ENCODE data around the gene RUFY1.
"Not testable (repeated sequence)": the region's sequence is repeated elsewhere in the genome, so short reads cannot be mapped to it uniquely, and the experiment has no call there.

Gene RUFY1

GRCh38 chr5:179542170-179542569 is 8.2 kb upstream of the RUFY1 start:
- no peak for DNase-seq (ENCODE audit: low spot score)

DNA sequence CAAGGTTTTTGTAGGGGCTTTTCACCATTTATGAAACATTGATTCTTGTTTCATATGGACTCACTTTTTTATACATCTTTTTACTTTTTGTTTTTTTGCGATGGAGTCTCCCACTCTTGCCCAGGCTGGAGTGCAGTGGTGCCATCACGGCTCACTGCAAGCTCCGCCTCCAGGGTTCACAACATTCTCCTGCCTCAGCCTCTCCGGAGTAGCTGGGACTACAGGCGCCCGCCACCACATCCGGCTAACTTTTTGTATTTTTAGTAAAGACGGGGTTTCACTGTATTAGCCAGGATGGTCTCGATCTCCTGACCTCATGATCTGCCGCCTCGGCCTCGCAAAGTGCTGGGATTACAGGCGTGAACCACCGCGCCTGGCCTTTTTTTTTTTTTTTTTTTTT is 7.1 kb upstream of the RUFY1 start:
- DNase-seq (ENCODE audit: low spot score), result not testable (repeated sequence)

GRCh38 chr5:179553006-179553405 is 2.7 kb downstream of the RUFY1 start:
- DNase-seq (ENCODE audit: low spot score), result no peak

DNA sequence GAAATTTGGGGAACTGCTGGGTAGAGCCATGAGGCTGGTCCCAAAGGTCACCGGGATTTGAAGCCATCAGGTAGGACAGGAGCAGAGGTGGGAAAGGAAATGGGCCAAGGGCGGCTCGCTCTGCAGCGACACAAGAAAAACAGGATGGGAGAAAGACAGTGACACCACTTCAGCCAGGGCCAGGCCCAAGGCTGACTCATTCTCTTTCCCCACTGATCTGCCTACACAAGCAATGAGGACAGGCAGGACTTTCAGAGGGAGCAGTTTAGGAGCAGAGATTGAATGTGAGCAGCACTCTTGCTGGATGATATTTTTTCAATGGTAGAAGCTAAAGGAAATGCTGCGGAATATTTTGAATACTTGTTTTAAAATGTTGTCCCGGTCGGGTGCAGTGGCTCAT is 3.5 kb downstream of the RUFY1 start:
- no peak for DNase-seq (ENCODE audit: low spot score)

DNA sequence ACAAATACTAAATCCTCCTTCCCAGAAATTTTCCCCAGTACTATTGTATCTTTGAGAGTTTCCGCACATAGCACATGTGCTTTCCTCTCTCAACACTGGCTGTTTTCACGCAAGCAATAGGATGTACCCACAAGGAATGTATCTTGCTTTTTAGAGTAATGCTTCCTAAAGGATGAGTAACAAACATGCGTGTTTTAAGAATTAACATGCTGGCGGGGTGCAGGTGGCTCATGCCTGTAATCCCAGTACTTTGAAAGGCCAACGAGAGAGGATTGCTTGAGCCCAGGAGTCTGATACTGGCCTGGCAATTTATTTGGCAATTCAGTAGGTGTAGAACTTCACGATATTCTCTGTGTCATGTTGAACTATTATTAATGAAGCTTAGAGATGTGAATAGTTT is 4.6 kb downstream of the RUFY1 start:
- no peak for DNase-seq (ENCODE audit: low spot score)

- DNase-seq (ENCODE audit: low spot score), result not testable (repeated sequence)
Observed at GRCh38 chr5:179558261-179558799, 8.0 kb downstream of the RUFY1 start.

DNA sequence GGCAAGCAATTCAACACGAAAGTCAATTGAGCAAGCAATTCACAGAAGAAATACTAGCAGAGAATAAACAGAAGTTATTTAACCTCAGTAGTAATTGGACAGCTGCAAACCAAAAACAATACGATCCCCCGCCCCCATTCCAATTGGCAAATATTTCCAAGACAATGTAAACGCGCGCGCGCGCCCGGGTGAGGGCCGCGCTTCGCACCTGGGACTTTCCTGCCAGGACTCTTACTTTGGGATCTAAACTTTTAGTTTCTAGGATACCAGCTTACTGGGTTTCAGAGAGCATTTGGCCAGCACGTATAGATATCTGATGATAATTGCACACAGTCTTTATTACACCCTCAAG is 8.6 kb downstream of the RUFY1 start:
- DNase-seq (ENCODE audit: low spot score), result no peak

- peak; percentile 94 for DNase-seq (ENCODE audit: low spot score)
Observed at GRCh38 chr5:179559284-179560252, 9.2 kb downstream of the RUFY1 start.

- no peak for DNase-seq (ENCODE audit: low spot score)
Observed at GRCh38 chr5:179564526-179564925, 14.2 kb downstream of the RUFY1 start.

DNA sequence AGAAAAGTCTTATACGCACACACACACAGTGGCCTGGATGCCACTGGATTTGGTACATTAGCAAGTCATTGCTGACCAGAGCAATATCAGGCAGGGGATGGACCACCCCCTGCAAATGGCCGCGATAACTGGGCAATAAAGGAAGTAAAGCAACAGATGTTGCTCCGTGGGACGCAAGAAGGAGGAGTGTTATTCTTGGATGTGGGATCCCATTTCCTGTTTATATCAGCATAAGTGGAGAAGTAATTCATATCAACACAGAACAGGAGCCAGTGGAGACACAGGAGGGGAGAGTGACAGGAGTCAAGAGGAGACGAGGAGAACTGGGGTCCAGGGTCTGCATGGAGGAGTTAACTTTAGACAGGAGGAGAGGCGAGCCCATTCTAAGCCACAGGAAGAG is 18.4 kb downstream of the RUFY1 start:
- DNase-seq (ENCODE audit: low spot score), result no peak

DNA sequence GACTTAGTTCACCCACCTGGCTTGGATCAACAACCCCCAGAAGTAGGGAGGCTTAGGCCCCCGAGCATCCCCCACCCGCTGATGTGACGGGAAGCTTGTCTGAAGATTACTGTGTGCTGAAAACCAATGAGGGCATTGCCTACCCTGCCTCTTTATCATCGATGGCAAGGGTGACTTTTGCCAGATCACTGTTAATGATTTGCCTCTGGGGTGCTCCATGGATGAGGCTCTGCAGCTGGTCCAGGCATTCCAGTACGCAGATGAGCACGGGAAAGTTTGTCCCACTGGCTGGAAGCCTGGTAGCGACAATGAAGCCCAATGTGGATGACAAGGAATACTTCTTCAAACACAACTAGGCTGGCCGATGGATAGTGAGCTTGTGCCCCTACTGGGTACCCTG is 22.0 kb downstream of the RUFY1 start:
- DNase-seq (ENCODE audit: low spot score), result no peak

DNA sequence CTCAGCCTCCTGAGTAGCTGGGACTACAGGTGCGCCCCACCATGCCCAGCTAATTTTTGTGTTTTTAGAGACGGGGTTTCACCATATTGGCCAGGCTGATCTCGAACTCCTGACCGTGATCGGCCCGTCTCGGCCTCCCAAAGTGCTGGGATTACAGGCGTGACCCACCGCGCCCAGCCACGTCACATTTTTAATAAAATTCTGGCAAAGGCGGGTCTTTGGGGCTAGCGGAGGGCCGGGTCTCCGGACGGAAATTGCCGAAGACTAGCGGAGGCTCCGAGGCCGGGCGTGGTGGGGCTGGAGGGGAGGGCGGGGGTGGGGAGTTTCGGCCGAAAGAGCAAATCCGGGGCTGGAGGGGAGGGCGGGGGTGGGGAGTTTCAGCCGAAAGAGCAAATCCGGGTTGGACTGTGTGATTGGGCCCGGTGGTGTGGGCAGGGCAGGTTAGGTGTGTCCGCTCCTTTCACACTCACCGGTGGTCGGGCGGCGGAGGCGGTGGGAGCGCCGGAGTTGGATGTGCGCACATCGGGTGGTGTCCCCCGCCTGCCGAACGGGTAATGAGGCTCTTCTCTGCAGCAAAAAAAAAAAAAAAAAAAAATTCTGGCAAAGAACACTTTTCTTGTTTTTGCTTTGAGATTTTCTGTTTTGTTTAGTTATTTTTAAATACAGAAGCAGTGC is 27.1 kb downstream of the RUFY1 start:
- DNase-seq (ENCODE audit: low spot score), result no peak

DNA sequence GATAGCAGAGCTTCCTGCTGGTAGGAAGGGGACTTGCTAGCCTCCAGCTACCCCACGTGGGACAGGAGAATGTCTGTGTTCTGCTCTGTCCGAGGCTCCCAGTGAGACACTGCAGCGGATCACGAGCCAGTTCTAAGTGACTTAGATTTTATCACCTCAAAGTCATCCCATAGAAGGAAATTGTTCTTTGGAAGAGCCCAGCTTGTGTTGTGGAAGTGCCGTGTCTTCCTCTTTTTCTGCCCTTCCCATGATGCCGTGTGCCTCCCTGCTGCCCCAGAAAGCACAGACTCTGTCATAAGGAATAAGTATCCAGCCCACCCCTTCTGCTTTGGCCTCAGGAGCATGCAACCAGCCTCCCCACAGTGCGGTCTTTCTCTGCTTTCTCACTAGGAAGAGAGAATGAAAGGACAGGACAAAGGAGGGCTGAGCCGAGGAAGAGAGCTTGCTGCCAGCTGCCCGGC is 35.6 kb downstream of the RUFY1 start:
- DNase-seq (ENCODE audit: low spot score), result no peak

GRCh38 chr5:179588166-179588565 is 37.8 kb downstream of the RUFY1 start:
- no peak for DNase-seq (ENCODE audit: low spot score)

- no peak for DNase-seq (ENCODE audit: low spot score)
Observed at GRCh38 chr5:179595916-179596315, 45.6 kb downstream of the RUFY1 start.

GRCh38 chr5:179596421-179596820 is 46.1 kb downstream of the RUFY1 start:
- no peak for DNase-seq (ENCODE audit: low spot score)

- no peak for DNase-seq (ENCODE audit: low spot score)
Observed at GRCh38 chr5:179599100-179599499, 48.7 kb downstream of the RUFY1 start.

- no peak for DNase-seq (ENCODE audit: low spot score)
Observed at GRCh38 chr5:179599566-179599965, 49.2 kb downstream of the RUFY1 start.

GRCh38 chr5:179599973-179600372 is 49.6 kb downstream of the RUFY1 start:
- no peak for DNase-seq (ENCODE audit: low spot score)

- DNase-seq (ENCODE audit: low spot score), result no peak
Observed at GRCh38 chr5:179601871-179602625, 51.7 kb downstream of the RUFY1 start.

DNA sequence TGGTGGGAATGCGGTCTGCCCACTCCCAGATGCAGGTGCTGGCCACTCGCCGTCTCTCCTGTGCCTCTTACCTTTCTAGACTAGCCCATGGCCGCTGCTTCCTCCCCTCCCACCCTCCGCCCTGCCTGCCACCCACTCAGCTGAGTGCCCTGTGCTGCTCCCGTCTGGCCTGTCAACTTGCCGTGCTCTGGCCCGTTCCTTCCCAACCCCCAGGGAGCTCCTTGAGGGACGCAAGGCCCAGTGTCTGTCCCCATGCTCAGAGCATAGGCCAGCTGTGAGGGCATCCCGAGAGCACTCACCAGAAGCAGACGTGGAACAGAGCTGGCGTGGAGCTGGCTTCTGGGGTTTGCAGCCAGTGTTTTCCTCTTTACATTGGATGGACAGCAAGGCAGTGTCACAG is 53.0 kb downstream of the RUFY1 start:
- DNase-seq (ENCODE audit: low spot score), result no peak
